ENCODE results near the gene EVA1A. TPM values are rescaled to one million over a fixed set of nuclear protein-coding genes. Genes with fewer than 3 reads are reported as not detected.

The EVA1A gene
- total and polyA plus RNA-seq, 8 donors, result 1.3 to 4.7 (median 2.4) TPM; not detected in 3

DNA sequence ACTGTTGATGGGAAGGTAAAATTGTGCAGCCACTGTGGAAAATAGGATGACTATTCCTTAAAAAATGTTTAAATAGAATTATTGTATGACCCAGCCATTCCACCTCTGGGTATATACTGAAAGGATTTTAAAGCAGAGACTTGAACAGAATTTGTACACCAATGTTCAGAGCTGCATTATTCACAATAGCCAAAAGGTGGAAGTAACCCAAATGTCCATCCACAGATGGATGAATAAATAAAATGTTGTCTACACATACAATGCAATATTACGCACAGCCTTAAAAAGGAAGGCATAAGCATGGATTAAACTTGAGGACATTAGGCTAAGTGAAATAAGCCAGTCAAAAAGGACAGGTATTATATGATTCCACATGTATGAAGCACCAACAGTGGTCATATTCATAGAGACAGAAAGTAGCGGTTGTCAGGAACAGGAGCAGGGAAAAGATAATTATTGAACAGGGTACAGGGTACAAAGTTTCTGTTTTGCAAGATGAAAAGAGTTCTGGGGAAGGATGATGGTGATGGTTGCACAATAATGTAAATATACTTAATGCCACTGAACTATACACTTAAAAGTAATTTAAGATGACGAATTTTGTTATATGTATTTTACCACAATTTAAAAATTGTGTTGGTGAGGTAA lies 39.4 kb downstream of the EVA1A start:
- no peak overlapping the region for H3K4me3 ChIP-seq
- no peak for DNase-seq
- intact Hi-C loops (cut with DNase I; ENCODE audit: low total_unique reads), result no loop called here
- no peaks in the 10 kb centered on the region for H3K4me1 ChIP-seq
- H3K27ac ChIP-seq, result no peak overlapping the region
- WGBS, 5 donors, result 89 to 94% (median 91%) methylated on average over 3 of the region's 3 CpGs
- H3K27me3 ChIP-seq, result peaks cover 0 to 5% (median 0%) of the 10 kb centered on the region in 3 donors
- no peak for TF ChIP-seq POLR2A (IDR thresholded peaks at IDR 0.05)
- no peak for TF ChIP-seq EP300 (IDR thresholded peaks at IDR 0.05)
- TF ChIP-seq, protein P1, sequence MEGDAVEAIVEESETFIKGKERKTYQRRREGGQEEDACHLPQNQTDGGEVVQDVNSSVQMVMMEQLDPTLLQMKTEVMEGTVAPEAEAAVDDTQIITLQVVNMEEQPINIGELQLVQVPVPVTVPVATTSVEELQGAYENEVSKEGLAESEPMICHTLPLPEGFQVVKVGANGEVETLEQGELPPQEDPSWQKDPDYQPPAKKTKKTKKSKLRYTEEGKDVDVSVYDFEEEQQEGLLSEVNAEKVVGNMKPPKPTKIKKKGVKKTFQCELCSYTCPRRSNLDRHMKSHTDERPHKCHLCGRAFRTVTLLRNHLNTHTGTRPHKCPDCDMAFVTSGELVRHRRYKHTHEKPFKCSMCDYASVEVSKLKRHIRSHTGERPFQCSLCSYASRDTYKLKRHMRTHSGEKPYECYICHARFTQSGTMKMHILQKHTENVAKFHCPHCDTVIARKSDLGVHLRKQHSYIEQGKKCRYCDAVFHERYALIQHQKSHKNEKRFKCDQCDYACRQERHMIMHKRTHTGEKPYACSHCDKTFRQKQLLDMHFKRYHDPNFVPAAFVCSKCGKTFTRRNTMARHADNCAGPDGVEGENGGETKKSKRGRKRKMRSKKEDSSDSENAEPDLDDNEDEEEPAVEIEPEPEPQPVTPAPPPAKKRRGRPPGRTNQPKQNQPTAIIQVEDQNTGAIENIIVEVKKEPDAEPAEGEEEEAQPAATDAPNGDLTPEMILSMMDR (IDR thresholded peaks at IDR 0.05), result no peak
- TF ChIP-seq POLR2AphosphoS5 (IDR thresholded peaks at IDR 0.05), result no peak
- no peaks in the 10 kb centered on the region for H3K36me3 ChIP-seq
- H3K9me3 ChIP-seq, result no peaks in the 10 kb centered on the region

DNA sequence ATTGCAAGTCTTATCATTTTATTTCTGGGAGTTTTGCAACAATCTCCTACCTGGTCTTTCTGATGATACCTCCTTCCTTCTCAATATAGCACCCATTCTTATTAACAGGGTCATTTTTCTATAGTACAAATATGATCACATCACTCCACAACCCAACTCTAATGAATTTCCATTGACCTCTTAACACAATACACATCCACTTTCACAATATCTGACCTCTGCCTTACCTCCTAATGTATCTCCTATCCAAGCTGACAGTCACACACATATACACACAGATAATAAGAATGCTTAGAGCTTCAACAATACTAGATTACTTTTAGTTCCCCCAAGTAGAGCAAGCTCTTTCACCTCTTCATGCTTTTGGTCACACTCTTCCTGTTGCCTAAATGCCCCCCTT lies 40.9 kb downstream of the EVA1A start:
- H3K9me3 ChIP-seq, result no peaks in the 10 kb centered on the region
- intact Hi-C loops (cut with DNase I; ENCODE audit: low total_unique reads), result no loop called here
- no peak for DNase-seq
- peaks cover 0 to 5% (median 0%) of the 10 kb centered on the region in 3 donors for H3K27me3 ChIP-seq
- TF ChIP-seq, protein P1 (IDR thresholded peaks at IDR 0.05), result no peak
- TF ChIP-seq POLR2A (IDR thresholded peaks at IDR 0.05) (no peak), POLR2AphosphoS5 (IDR thresholded peaks at IDR 0.05) (no peak), EP300 (IDR thresholded peaks at IDR 0.05) (no peak)
- H3K4me1 ChIP-seq, result no peaks in the 10 kb centered on the region
- no peaks in the 10 kb centered on the region for H3K36me3 ChIP-seq
- H3K27ac ChIP-seq, result no peak overlapping the region
- no peak overlapping the region for H3K4me3 ChIP-seq

GRCh38 chr2:75518638-75519465 lies 41.9 kb downstream of the EVA1A start:
- WGBS, 5 donors, result 82 to 92% (median 90%) methylated on average over 9 to 10 of the region's 10 CpGs
- no peaks in the 10 kb centered on the region for H3K4me1 ChIP-seq
- no peak overlapping the region for H3K27ac ChIP-seq
- H3K36me3 ChIP-seq, result no peaks in the 10 kb centered on the region
- TF ChIP-seq, protein P1 (IDR thresholded peaks at IDR 0.05), result no peak
- TF ChIP-seq EP300 (IDR thresholded peaks at IDR 0.05) (no peak), POLR2A (IDR thresholded peaks at IDR 0.05) (no peak), POLR2AphosphoS5 (IDR thresholded peaks at IDR 0.05) (no peak)
- no peak for DNase-seq
- no peaks in the 10 kb centered on the region for H3K9me3 ChIP-seq
- no peak overlapping the region for H3K4me3 ChIP-seq
- H3K27me3 ChIP-seq, result peaks cover 0 to 5% (median 0%) of the 10 kb centered on the region in 3 donors
- intact Hi-C loops (cut with DNase I; ENCODE audit: low total_unique reads), result no loop called here

GRCh38 chr2:75517547-75518230 lies 43.0 kb downstream of the EVA1A start:
- no peak for DNase-seq
- H3K9me3 ChIP-seq, result peaks cover 0 to 4% (median 3%) of the 10 kb centered on the region in 4 donors
- TF ChIP-seq POLR2AphosphoS5 (IDR thresholded peaks at IDR 0.05) (no peak), POLR2A (IDR thresholded peaks at IDR 0.05) (no peak), EP300 (IDR thresholded peaks at IDR 0.05) (no peak)
- TF ChIP-seq, protein P1 (IDR thresholded peaks at IDR 0.05), result no peak
- 83 to 90% (median 86%) methylated on average over 6 of the region's 6 CpGs for WGBS, 5 donors
- H3K27me3 ChIP-seq, result peaks cover 0 to 5% (median 0%) of the 10 kb centered on the region in 3 donors
- intact Hi-C loops (cut with DNase I; ENCODE audit: low total_unique reads), result no loop called here
- no peaks in the 10 kb centered on the region for H3K4me1 ChIP-seq
- no peak overlapping the region for H3K27ac ChIP-seq
- H3K36me3 ChIP-seq, result no peaks in the 10 kb centered on the region
- H3K4me3 ChIP-seq, result no peak overlapping the region

Data from stomach (tissue), 9 donors.